Endothelial cell of umbilical vein (primary cell): ENCODE data around the gene BHLHA15. TPM values are rescaled to one million over a fixed set of nuclear protein-coding genes. Genes with fewer than 3 reads are reported as not detected.

Experiments used
- BruUV-seq: library from RNA; stranded (reverse); fragments of 400-500 nt; replicated peaks from 2 replicates; lab custom pipeline; 2021; lab: Mats Ljungman, UMichigan
- CTCF ChIA-PET: fragments of 300-600, 350-600 bp; sonication (Branson Sonifier 250); formaldehyde crosslinking; loops from one replicate; lab custom pipeline; 2021; ENCODE audit warnings: antibody characterized with exemption, inconsistent platforms; lab: Charles Lee
- POLR2A ChIA-PET: fragments of 300-600, 350-600 bp; sonication (Branson Sonifier 250); formaldehyde crosslinking; loops from one replicate; lab custom pipeline; 2021; ENCODE audit warnings: antibody characterized with exemption, inconsistent platforms; lab: Charles Lee
- DNase-seq: peaks from one replicate; pipeline ENCODE4 v3.0.0-alpha.2; 2011; ENCODE audit warnings: low read depth, low spot score
- FAIRE-seq: peaks from 2 replicates; lab custom pipeline; 2011; peaks lifted over from hg19 to GRCh38; lab: Jason Lieb, UNC
- H2AFZ ChIP-seq: 2 replicates; pipeline ENCODE4 v1.6.0; 2012; ENCODE audit warnings: low read depth, low read length, control low read depth, inconsistent platforms
- H3K27ac ChIP-seq: 2 replicates; pipeline ENCODE4 v1.5.1; 2011; ENCODE audit warnings: low read depth, mild to moderate bottlenecking, control low read depth, low read length, moderate library complexity; ENCODE audit not compliant: insufficient read depth
- H3K27me3 ChIP-seq, 2 experiments: 2 replicates each; pipeline versions ENCODE4 v1.6.0 to v1.6.1; 2011; ENCODE audit warnings: low read length in 2 of 2, mixed read lengths in 1 of 2; ENCODE audit not compliant: control insufficient read depth in 2 of 2, insufficient read depth in 2 of 2
- H3K36me3 ChIP-seq, 2 experiments: 2 replicates in 1 of 2; 3 replicates in 1 of 2; pipeline ENCODE4 v1.5.1; 2011; ENCODE audit warnings: low read length in 2 of 2, mild to moderate bottlenecking in 1 of 2, moderate library complexity in 1 of 2; ENCODE audit not compliant: control insufficient read depth in 2 of 2, insufficient read depth in 2 of 2; ENCODE audit errors: extremely low read depth in 1 of 2
- H3K4me1 ChIP-seq: 3 replicates; pipeline ENCODE4 v1.5.1; 2011; ENCODE audit warnings: mild to moderate bottlenecking, low read length; ENCODE audit not compliant: control insufficient read depth, insufficient read depth; ENCODE audit errors: extremely low read depth
- H3K4me2 ChIP-seq: 2 replicates; pipeline ENCODE4 v1.6.1; 2011; ENCODE audit warnings: low read length, control low read depth, mixed read lengths; ENCODE audit not compliant: insufficient read depth
- H3K4me3 ChIP-seq, 3 experiments: fragments of 200-600 bp in 1 of 3; sonication (generic), shearing (Covaris generic) in 1 of 3; replicated peaks in 1 of 3; 2 replicates each; pipeline ENCODE4 v1.5.1; 2011 to 2016; ENCODE audit warnings: control low read depth in 3 of 3, low read length in 3 of 3, mild to moderate bottlenecking in 2 of 3, inconsistent platforms in 1 of 3, low read depth in 1 of 3, moderate library complexity in 1 of 3; ENCODE audit not compliant: insufficient read depth in 1 of 3
- H3K79me2 ChIP-seq: 2 replicates; pipeline ENCODE4 v1.6.0; 2012; ENCODE audit warnings: low read length, inconsistent platforms; ENCODE audit not compliant: control insufficient read depth, insufficient read depth
- H3K9ac ChIP-seq: replicated peaks from 2 replicates; pipeline ENCODE3; 2011; ENCODE audit warnings: low read length, control low read depth; ENCODE audit not compliant: insufficient read depth; ENCODE audit errors: extremely low read depth
- H3K9me1 ChIP-seq: replicated peaks from 3 replicates; pipeline ENCODE4 v1.6.0; 2011; ENCODE audit warnings: mild to moderate bottlenecking, low read length; ENCODE audit not compliant: control insufficient read depth, insufficient read depth; ENCODE audit errors: extremely low read depth
- H3K9me3 ChIP-seq: replicated peaks from 2 replicates; pipeline ENCODE4 v1.5.1; 2012; ENCODE audit warnings: low read length, inconsistent platforms; ENCODE audit not compliant: control insufficient read depth, insufficient read depth
- H4K20me1 ChIP-seq: replicated peaks from 2 replicates; pipeline ENCODE3; 2011; ENCODE audit warnings: mild to moderate bottlenecking, low read length; ENCODE audit not compliant: control insufficient read depth, insufficient read depth; ENCODE audit errors: extremely low read depth
- EZH2 ChIP-seq: IDR thresholded peaks from 2 replicates; pipeline ENCODE4 v1.6.1; 2012; ENCODE audit warnings: borderline replicate concordance, low read depth, mild to moderate bottlenecking, moderate library complexity, low read length, inconsistent platforms; ENCODE audit not compliant: severe bottlenecking
- FOS ChIP-seq: IDR thresholded peaks from 2 replicates; pipeline ENCODE4 v1.6.1; 2011; ENCODE audit warnings: mild to moderate bottlenecking, low read length, moderate library complexity, borderline replicate concordance; ENCODE audit not compliant: insufficient read depth
- GATA2 ChIP-seq: IDR thresholded peaks from 2 replicates; pipeline ENCODE4 v1.7.0; 2011; ENCODE audit warnings: low read depth, mild to moderate bottlenecking, moderate library complexity, mixed read lengths, low read length; ENCODE audit not compliant: insufficient read length, insufficient read depth
- JUN ChIP-seq: IDR thresholded peaks from 2 replicates; pipeline ENCODE4 v1.6.1; 2011; ENCODE audit warnings: borderline replicate concordance, low read depth; ENCODE audit not compliant: insufficient read length, insufficient read depth
- MYC ChIP-seq: IDR thresholded peaks from one replicate; pipeline ENCODE4 v1.6.1; 2011; ENCODE audit warnings: mild to moderate bottlenecking, low read depth, low read length
- POLR2A ChIP-seq: IDR thresholded peaks from 2 replicates; pipeline ENCODE4 v1.6.1; 2012; ENCODE audit warnings: low read depth, mild to moderate bottlenecking, control low read depth, low read length
- POLR2AphosphoS5 ChIP-seq: IDR thresholded peaks from 2 replicates; pipeline ENCODE4 v1.6.1; 2012; ENCODE audit warnings: low read depth, mild to moderate bottlenecking, control low read depth, low read length, moderate library complexity; ENCODE audit not compliant: insufficient read depth
- dilution Hi-C: fragments of 300-500 bp; cut with MboI; formaldehyde crosslinking; loops from one replicate; pipeline ENCODE4 v1.15.0; 2019; ENCODE audit warnings: low sequenced_read_pairs; ENCODE audit not compliant: extremely low pct_ligation_motif_present
- intact Hi-C: fragments of 100-400 bp; cut with micrococcal nuclease; formaldehyde crosslinking; loops from one replicate; pipeline ENCODE4 v1.10.0; 2022
- polyA plus RNA-seq, 4 experiments: library from polyadenylated mRNA; depleted of rRNA in 3 of 4; stranded (reverse) in 3 of 4; unstranded in 1 of 4; fragments of >200 nt; gene quantifications; 2 replicates each; pipeline versions ENCODE4 v1.2.1 to v1.2.3, GENCODE V29; 2011 to 2012; ENCODE audit warnings: missing spikeins in 1 of 4
- total RNA-seq: library from RNA; stranded (reverse); gene quantifications from 2 replicates; pipeline ENCODE4 v1.2.3, GENCODE V29; 2021
- TF ChIP-seq, protein P1 (sequence below): IDR thresholded peaks from 2 replicates; pipeline ENCODE4 v1.6.1; 2011; ENCODE audit not compliant: insufficient read depth, insufficient read length
- TF ChIP-seq, protein P2 (sequence below), 2 donors: IDR thresholded peaks; 1 replicate in 1 of 2; 2 replicates in 1 of 2; pipeline ENCODE4 v1.5.1; 2011; ENCODE audit warnings: low read length in 2 of 2, mild to moderate bottlenecking in 2 of 2, moderate library complexity in 2 of 2, control low read depth in 1 of 2, inconsistent platforms in 1 of 2, low read depth in 1 of 2; ENCODE audit not compliant: insufficient read depth in 1 of 2; ENCODE audit errors: extremely low read depth in 1 of 2

Gene BHLHA15
- total and polyA plus RNA-seq, 2 donors (not counting 3 experiments of a cell fraction or from before 2014, with no cell fraction given): 0.81 to 1.2 TPM

DNA sequence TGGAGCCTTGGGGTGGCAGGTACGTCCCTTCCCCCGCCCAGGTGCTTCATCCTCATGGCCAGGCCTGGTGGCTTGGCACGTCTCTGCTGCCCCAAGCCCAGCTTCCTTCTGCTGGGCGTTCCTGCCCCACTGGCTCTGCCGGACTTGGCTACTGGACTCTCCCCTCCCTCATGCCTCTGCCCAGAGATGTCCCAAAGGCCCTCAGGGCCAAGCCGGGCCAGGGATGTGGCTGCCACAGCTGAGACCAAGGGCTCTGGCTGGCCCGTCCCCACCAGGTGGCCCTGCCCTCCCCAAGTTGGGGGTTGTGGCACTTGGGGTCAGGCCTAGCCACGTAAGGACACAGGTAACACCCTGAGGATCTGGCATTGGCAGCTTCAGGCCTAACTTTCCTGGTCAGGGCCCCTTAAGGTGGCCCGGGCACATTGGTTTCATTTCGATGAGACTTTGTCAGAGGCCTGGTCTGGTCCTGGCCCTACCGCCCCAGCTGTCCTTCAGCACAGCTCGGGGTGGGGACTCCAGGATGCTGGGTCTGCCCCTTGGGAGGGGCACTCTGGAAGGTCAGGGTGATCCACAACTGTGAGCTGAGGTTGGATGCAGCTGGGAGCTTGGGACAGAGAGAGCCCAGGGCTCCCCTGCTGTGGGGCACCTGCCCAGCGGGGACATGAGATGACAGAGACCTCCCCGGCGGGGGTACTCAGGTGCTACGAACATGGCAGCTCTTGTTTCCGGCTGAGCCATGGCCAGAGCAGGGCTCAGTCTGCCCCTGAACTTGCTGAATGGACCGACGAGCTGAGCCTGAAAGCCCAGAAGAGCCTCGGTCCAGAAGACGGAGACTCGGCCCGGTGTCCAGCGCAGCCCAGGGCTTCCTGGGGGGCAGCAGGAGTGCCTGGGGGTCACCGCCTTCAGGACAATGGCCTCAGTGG, 2.9 kb downstream of the BHLHA15 start:
- Histone ChIP-seq H3K4me1 (peaks cover 2% of the 10 kb centered on the region), H3K27me3 (no peaks in the 10 kb centered on the region), H3K36me3 (peaks cover 2 to 15% of the 10 kb centered on the region in 2 experiments), H3K79me2 (no peaks in the 10 kb centered on the region), H3K9me3 (no peaks in the 10 kb centered on the region), H3K9me1 (no peaks in the 10 kb centered on the region), H3K27ac (no peak overlapping the region), H4K20me1 (no peaks in the 10 kb centered on the region), H2AFZ (no peak overlapping the region), H3K9ac (no peak overlapping the region), H3K4me2 (no peak overlapping the region), H3K4me3 (no peak overlapping the region)
- intact Hi-C loops: no loop called here
- BruUV-seq: no TSS peak
- dilution Hi-C loops: no loop called here
- FAIRE-seq (no peak), DNase-seq (no peak)
- ChIA-PET CTCF (interaction anchor here (1.0 kb wide), 1 partner anchor 193 kb away, joined by 3 read pairs; no protein-coding TSS in a partner anchor), POLR2A (no interaction called here)
- TF ChIP-seq EZH2: no peak
- TF ChIP-seq POLR2A: no peak
- TF ChIP-seq GATA2: no peak
- TF ChIP-seq FOS: no peak
- no peak for TF ChIP-seq POLR2AphosphoS5
- no peak for TF ChIP-seq JUN
- TF ChIP-seq, protein P1, sequence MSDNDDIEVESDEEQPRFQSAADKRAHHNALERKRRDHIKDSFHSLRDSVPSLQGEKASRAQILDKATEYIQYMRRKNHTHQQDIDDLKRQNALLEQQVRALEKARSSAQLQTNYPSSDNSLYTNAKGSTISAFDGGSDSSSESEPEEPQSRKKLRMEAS: no peak
- TF ChIP-seq, protein P2, sequence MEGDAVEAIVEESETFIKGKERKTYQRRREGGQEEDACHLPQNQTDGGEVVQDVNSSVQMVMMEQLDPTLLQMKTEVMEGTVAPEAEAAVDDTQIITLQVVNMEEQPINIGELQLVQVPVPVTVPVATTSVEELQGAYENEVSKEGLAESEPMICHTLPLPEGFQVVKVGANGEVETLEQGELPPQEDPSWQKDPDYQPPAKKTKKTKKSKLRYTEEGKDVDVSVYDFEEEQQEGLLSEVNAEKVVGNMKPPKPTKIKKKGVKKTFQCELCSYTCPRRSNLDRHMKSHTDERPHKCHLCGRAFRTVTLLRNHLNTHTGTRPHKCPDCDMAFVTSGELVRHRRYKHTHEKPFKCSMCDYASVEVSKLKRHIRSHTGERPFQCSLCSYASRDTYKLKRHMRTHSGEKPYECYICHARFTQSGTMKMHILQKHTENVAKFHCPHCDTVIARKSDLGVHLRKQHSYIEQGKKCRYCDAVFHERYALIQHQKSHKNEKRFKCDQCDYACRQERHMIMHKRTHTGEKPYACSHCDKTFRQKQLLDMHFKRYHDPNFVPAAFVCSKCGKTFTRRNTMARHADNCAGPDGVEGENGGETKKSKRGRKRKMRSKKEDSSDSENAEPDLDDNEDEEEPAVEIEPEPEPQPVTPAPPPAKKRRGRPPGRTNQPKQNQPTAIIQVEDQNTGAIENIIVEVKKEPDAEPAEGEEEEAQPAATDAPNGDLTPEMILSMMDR (IDR thresholded peaks at IDR 0.05; ENCODE audit: extremely low read depth in 1 of 2, insufficient read depth in 1 of 2, low read depth in 1 of 2, low read length in 2 of 2): no peak
- no peak for TF ChIP-seq MYC
